ENCODE results near the gene FOXK2. TPM values are rescaled to one million over a fixed set of nuclear protein-coding genes. Genes with fewer than 3 reads are reported as not detected.
"Not testable (repeated sequence)": the region's sequence is repeated elsewhere in the genome, so short reads cannot be mapped to it uniquely, and the experiment has no call there.

FOXK2 gene
- total RNA-seq, 1 donor from 2014 or later, result 51.0 TPM

DNA sequence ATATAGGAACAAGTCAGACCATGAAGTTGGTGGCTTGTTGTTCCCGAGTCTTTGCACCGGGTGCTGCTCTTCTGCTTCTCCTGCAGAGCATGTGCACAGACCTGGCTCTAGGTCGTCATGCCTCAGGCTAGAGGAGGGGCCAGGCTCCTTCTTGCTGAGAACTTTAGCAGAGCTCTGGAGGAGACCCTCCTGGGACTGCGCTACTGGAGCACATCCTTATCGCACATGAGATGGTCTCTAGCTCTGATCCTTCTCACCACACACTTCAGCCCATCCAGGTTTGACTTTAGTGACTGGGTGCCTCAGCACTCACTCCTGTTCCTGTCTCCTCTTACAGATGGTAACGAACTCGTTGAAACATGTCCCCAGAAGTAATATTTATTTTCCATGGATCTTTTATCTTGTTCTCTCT is 14.9 kb downstream of the FOXK2 start:
- no peak for DNase-seq (ENCODE audit: low spot score)

- DNase-seq (ENCODE audit: low spot score), result no peak
Measured at GRCh38 chr17:82536512-82537201, 17.1 kb downstream of the FOXK2 start.

GRCh38 chr17:82537228-82537627 is 17.7 kb downstream of the FOXK2 start:
- DNase-seq (ENCODE audit: low spot score), result not testable (repeated sequence)

- DNase-seq (ENCODE audit: low spot score), result not testable (repeated sequence)
Measured at GRCh38 chr17:82539076-82539475, 19.5 kb downstream of the FOXK2 start.

- no peak for DNase-seq (ENCODE audit: low spot score)
Measured at GRCh38 chr17:82542439-82542838, 22.9 kb downstream of the FOXK2 start.

DNA sequence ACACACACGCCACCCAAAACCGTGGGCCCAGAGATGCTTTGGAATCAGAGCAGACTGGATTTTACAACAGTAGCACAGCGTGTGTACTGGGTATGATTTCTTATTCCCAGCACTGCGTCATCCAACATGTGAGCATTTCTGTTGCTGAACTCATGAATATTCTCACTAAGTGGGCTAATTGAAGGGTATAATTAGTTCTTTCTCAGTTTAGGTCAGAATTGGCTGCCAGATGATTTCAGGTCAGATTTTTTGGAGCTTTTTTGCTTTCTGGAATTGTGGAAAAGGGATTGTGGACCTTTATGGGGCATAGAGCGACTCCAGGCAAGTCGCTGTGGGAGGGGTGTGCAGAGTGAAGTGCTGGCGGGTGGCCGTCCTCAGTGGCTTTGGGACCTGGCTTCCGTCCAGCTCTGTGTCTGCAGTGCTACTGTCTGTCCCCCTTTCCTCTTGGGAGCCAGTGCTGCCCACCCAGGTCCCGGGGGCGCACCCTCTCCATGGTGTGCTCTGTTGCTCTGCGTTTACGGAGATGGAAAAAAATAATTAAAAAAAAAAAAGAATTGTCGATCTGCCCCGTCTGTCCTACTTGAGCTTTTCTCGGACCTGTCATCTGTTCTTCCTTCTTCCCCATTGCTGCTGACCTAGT is 25.0 kb downstream of the FOXK2 start:
- DNase-seq (ENCODE audit: low spot score), result no peak

- DNase-seq (ENCODE audit: low spot score), result peak; percentile 26
Measured at GRCh38 chr17:82545071-82545462, 25.5 kb downstream of the FOXK2 start.

GRCh38 chr17:82547981-82548380 is 28.4 kb downstream of the FOXK2 start:
- DNase-seq (ENCODE audit: low spot score), result no peak

GRCh38 chr17:82548681-82549303 is 29.3 kb downstream of the FOXK2 start:
- peak; percentile 27 for DNase-seq (ENCODE audit: low spot score)

GRCh38 chr17:82551779-82552457 is 32.4 kb downstream of the FOXK2 start:
- peak; percentile 66 for DNase-seq (ENCODE audit: low spot score)

GRCh38 chr17:82552580-82552979 is 33.0 kb downstream of the FOXK2 start:
- DNase-seq (ENCODE audit: low spot score), result no peak

GRCh38 chr17:82553210-82553930 is 33.8 kb downstream of the FOXK2 start:
- DNase-seq (ENCODE audit: low spot score), result no peak

GRCh38 chr17:82557510-82557909 is 38.0 kb downstream of the FOXK2 start:
- not testable (repeated sequence) for DNase-seq (ENCODE audit: low spot score)

DNA sequence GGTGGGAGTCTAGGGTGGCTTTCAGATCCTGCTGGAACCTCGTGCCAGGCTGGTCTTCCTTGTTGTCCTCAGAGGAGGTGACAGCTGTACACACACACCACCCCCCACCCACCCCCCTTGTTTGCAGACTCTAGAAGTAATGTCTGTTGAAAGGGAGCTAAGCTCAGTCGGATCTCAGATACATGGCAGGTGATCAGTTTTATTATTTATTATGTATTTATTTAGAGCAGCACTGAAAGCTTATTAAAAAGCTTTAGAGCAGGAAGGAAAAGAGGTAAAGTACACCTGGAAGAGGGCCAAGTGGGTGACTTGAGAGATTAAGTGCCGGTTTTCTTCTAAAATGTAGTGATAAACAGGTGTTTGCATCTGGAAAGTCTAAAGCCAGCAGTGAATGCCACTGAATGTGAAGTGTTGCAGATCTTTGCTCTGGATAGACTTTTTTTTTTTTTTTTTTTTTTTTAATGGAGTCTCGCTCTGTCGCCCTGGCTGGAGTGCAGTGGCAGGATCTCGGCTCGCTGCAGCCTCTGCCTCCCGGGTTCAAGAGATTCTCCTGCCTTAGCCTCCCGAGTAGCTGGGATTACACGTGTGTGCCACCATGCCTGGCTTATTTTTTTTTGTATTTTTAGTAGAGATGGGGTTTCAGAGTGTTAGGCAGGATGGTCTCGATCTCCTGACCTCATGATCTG is 40.2 kb downstream of the FOXK2 start:
- DNase-seq (ENCODE audit: low spot score), result no peak

- no peak for DNase-seq (ENCODE audit: low spot score)
Measured at GRCh38 chr17:82560252-82560642, 40.7 kb downstream of the FOXK2 start.

DNA sequence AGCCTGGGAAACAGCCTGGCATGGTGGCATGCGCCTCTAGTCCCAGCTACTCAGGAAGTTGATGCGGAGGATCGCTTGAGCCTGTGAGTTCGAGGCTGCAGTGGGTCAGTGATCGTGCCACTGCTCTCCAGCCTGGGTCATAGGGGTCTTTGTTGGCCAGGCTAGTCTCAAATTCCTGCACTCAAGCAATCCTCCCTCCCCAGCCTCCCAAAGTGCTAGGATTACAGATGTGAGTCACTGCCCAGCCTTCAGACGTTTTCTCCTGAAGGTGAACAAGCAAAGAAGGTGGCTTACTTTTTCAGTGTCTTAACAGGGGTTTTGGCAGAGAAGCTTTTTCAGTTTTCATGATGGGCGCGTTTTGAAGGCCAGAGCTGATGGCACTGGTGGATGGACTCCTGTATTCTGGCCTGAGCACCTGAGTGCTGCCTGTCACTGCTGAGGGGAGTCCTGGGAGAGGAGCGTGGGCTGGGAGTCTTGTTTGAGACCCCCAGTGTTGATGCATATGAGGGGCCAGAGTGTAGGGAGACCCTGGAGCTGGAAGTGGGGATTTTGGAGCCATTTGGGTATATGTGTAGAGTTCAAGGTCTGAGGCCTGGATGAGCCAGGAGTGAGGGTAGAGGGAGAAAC is 41.4 kb downstream of the FOXK2 start:
- no peak for DNase-seq (ENCODE audit: low spot score)

DNA sequence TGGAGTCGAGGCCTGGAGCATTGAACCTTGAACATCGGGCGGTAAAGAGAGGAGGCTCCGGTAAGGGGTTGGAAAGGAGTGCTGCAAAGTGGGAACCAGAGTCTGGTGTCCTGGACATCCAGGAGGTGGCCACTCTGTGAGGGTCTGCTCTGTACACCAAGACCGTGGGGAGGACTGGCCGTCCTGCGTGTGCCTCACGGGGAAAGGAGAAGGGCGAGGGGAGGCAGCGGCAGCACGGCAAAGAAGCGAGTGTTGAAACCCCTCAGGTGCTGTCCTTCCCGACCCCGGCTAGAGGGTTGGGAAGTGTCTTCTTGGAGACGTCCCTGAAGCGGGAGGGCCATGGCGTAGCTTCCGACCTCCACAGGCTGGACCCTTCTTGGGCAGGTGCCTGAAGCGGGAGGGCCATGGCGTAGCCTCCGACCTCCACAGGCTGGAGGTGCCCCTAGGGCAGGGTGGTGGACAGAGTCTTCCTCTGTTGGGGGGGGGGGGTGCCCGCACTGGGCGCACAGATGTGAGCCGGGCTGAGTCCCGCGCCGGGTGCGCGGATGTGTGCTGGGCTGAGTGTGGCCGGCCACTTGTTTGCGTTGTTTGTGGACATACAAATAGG is 42.0 kb downstream of the FOXK2 start:
- no peak for DNase-seq (ENCODE audit: low spot score)

GRCh38 chr17:82562718-82563220 is 43.2 kb downstream of the FOXK2 start:
- DNase-seq (ENCODE audit: low spot score), result not testable (repeated sequence)

- DNase-seq (ENCODE audit: low spot score), result no peak
Measured at GRCh38 chr17:82563318-82563717, 43.8 kb downstream of the FOXK2 start.

DNA sequence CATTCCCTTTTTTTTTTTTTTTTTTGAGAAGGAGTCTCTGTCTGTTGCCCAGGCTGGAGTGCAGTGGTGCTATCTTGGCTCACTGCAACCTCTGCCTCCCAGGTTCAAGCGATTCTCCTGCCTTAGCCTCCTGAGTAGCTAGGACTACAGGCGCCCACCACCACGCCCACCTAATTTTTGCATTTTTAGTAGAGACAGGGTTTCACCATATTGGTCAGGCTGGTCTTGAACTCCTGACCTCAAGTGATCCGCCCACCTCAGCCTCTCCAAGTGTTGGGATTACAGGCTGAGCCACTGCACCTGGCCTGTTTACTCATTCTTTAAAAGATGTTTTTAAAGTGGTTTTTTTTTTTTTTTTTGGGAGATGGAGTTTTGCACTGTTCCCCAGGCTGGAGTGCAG is 44.2 kb downstream of the FOXK2 start:
- not testable (repeated sequence) for DNase-seq (ENCODE audit: low spot score)

All from mucosa of gallbladder (tissue), 1 donor.